Measurements from ENCODE around the gene PIK3R2.

The PIK3R2 gene

GRCh38 chr19:18174983-18175382 is 22.0 kb downstream of the PIK3R2 start:
- DNase-seq: no peak

GRCh38 chr19:18176367-18177310 is 23.7 kb downstream of the PIK3R2 start:
- DNase-seq: no peak

GRCh38 chr19:18179957-18180356 is 27.0 kb downstream of the PIK3R2 start:
- no peak for DNase-seq

- DNase-seq: no peak
Observed at GRCh38 chr19:18183529-18183928, 30.6 kb downstream of the PIK3R2 start.

GRCh38 chr19:18185538-18185937 is 32.6 kb downstream of the PIK3R2 start:
- no peak for DNase-seq

GRCh38 chr19:18190278-18190677 is 37.3 kb downstream of the PIK3R2 start:
- no peak for DNase-seq

GRCh38 chr19:18191640-18192062 is 38.7 kb downstream of the PIK3R2 start:
- DNase-seq: no peak

GRCh38 chr19:18192673-18193387 is 39.9 kb downstream of the PIK3R2 start, which contains the start of gene MPV17L2:
MPV17L2 (plus strand) TSS chr19:18193218; CDS start chr19:18193282, 64 bp downstream.
- peak; percentile 90 for DNase-seq

GRCh38 chr19:18193388-18194180 is 40.6 kb downstream of the PIK3R2 start:
- no peak for DNase-seq

- DNase-seq: no peak
Observed at GRCh38 chr19:18194181-18194530, 41.2 kb downstream of the PIK3R2 start.

- no peak for DNase-seq
Observed at GRCh38 chr19:18194554-18195238, 41.7 kb downstream of the PIK3R2 start.

- DNase-seq: no peak
Observed at GRCh38 chr19:18196511-18196845, 43.5 kb downstream of the PIK3R2 start.

- DNase-seq: no peak
Observed at GRCh38 chr19:18197306-18197705, 44.3 kb downstream of the PIK3R2 start.

- DNase-seq: no peak
Observed at GRCh38 chr19:18197941-18198340, 45.0 kb downstream of the PIK3R2 start.

- no peak for DNase-seq
Observed at GRCh38 chr19:18198374-18198773, 45.4 kb downstream of the PIK3R2 start.

GRCh38 chr19:18202397-18202777 is 49.4 kb downstream of the PIK3R2 start:
- DNase-seq: no peak

GRCh38 chr19:18202778-18203407 is 49.9 kb downstream of the PIK3R2 start:
- no peak for DNase-seq

- DNase-seq: no peak
Observed at GRCh38 chr19:18203408-18203862, 50.5 kb downstream of the PIK3R2 start.

GRCh38 chr19:18203863-18204393 is 51.0 kb downstream of the PIK3R2 start, which contains the start of gene RAB3A:
RAB3A (minus strand) TSS chr19:18204042; CDS start chr19:18202740, 1,302 bp downstream.
- peak; percentile 87 for DNase-seq

GRCh38 chr19:18204394-18205199 is 51.6 kb downstream of the PIK3R2 start:
- DNase-seq: no peak
